Left lung (tissue), 10 donors: ENCODE results near the gene TSPAN11. TPM values are rescaled to one million over a fixed set of nuclear protein-coding genes. Genes with fewer than 3 reads are reported as not detected.

Source experiments
- ATAC-seq: fragments of 200-7000 bp; cut with Tn5 transposase; one replicate; pipeline ENCODE4 v1.9.1; 2020; ENCODE audit warnings: moderate library complexity
- DNase-seq, 4 donors: peaks; one replicate each; pipeline ENCODE4 v3.0.0-alpha.2; 2013 to 2020
- H3K27ac ChIP-seq, 2 donors: fragments of 200-600 bp; sonication (generic) in 1 of 2; one replicate each; pipeline versions ENCODE4 v1.5.0 to v1.8.0; 2020 to 2021
- H3K27me3 ChIP-seq, 2 donors: fragments of 200-600 bp; sonication (generic) in 1 of 2; one replicate each; pipeline versions ENCODE4 v1.5.0 to v1.8.0; 2020 to 2021
- H3K36me3 ChIP-seq, 2 donors: fragments of 200-600 bp; sonication (generic) in 1 of 2; one replicate each; pipeline versions ENCODE4 v1.5.0 to v1.8.0; 2020 to 2021
- H3K4me1 ChIP-seq, 2 donors: fragments of 200-600 bp; one replicate each; pipeline ENCODE4 v1.8.0; 2021
- H3K4me3 ChIP-seq, 2 donors: fragments of 200-600 bp; sonication (generic) in 1 of 2; one replicate each; pipeline versions ENCODE4 v1.5.0 to v1.8.0; 2020 to 2021; ENCODE audit warnings: mild to moderate bottlenecking in 1 of 2
- H3K9me3 ChIP-seq, 2 donors: fragments of 200-600 bp; sonication (generic) in 1 of 2; one replicate each; pipeline versions ENCODE4 v1.5.0 to v1.8.0; 2020 to 2021
- intact Hi-C, 2 donors: fragments of 100-400 bp; cut with DNase I; formaldehyde crosslinking; loops; one replicate each; pipeline versions ENCODE4 v1.11.2 to v1.14.2; 2022
- polyA plus RNA-seq, 6 donors: library from polyadenylated mRNA; unstranded; fragments of 120-200 nt; gene quantifications; one replicate each; pipeline ENCODE4 v1.2.1, GENCODE V29; 2013; ENCODE audit not compliant: insufficient read length in 6 of 6
- total RNA-seq, 2 donors: library from RNA; stranded (reverse); fragmentation: NEBNext Ultra II Directional; extraction: Animal tissue kit (Norgen Biotek cat#: 25700); gene quantifications; one replicate each; pipeline ENCODE4 v1.2.1, GENCODE V29; 2021
- TF ChIP-seq, protein P1 (sequence below), 2 donors: fragments of 200-600 bp; sonication (generic) in 1 of 2; IDR thresholded peaks; one replicate each; pipeline versions ENCODE4 v1.5.0 to v1.8.0; 2021; ENCODE audit warnings: antibody characterized with exemption in 2 of 2
- donor health status: DM: no; HTN: yes; CAD: no.
- donor health status: DM: no; HTN: no; CAD: no.

TSPAN11 gene
- total and polyA plus RNA-seq, 8 donors = 4.1 to 18.2 (median 14.7) TPM

DNA sequence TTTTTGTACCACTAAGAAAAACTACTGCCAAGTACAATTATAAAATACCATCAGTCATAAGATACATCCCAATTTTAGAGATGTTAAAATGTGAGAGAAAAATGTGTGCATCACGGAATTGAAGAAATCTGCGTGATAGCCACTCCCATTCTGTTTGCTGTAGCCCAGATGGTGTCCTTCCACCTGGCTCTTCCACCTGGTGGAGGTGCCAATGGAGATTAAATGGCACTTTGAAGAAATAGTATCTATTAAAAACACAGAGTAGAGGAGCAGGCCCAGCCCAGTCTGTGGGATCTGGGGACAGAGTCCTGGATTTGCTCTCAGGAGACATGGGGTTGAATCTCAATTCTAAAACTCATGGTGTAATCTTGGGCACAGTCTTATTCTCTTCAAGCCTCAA is 35.5 kb downstream of the TSPAN11 start:
- ATAC-seq = no peak
- no peaks in the 10 kb centered on the region for H3K36me3 ChIP-seq
- no peak overlapping the region for H3K4me3 ChIP-seq
- H3K27ac ChIP-seq = no peak overlapping the region
- no peaks in the 10 kb centered on the region for H3K27me3 ChIP-seq
- intact Hi-C loops = no loop called here
- no peaks in the 10 kb centered on the region for H3K4me1 ChIP-seq
- no peak for DNase-seq
- TF ChIP-seq, protein P1, sequence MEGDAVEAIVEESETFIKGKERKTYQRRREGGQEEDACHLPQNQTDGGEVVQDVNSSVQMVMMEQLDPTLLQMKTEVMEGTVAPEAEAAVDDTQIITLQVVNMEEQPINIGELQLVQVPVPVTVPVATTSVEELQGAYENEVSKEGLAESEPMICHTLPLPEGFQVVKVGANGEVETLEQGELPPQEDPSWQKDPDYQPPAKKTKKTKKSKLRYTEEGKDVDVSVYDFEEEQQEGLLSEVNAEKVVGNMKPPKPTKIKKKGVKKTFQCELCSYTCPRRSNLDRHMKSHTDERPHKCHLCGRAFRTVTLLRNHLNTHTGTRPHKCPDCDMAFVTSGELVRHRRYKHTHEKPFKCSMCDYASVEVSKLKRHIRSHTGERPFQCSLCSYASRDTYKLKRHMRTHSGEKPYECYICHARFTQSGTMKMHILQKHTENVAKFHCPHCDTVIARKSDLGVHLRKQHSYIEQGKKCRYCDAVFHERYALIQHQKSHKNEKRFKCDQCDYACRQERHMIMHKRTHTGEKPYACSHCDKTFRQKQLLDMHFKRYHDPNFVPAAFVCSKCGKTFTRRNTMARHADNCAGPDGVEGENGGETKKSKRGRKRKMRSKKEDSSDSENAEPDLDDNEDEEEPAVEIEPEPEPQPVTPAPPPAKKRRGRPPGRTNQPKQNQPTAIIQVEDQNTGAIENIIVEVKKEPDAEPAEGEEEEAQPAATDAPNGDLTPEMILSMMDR (IDR thresholded peaks at IDR 0.05) = no peak
- no peaks in the 10 kb centered on the region for H3K9me3 ChIP-seq

- no peaks in the 10 kb centered on the region for H3K9me3 ChIP-seq
- H3K4me1 ChIP-seq = no peaks in the 10 kb centered on the region
- DNase-seq (no peak), ATAC-seq (no peak)
- H3K27me3 ChIP-seq = no peaks in the 10 kb centered on the region
- TF ChIP-seq, protein P1 (IDR thresholded peaks at IDR 0.05) = no peak
- intact Hi-C loops = no loop called here
- H3K27ac ChIP-seq = no peak overlapping the region
- no peak overlapping the region for H3K4me3 ChIP-seq
- no peaks in the 10 kb centered on the region for H3K36me3 ChIP-seq
Measured at GRCh38 chr12:30963709-30964564, 37.4 kb downstream of the TSPAN11 start.

- no peak for ATAC-seq
- TF ChIP-seq, protein P1 (IDR thresholded peaks at IDR 0.05) = no peak
Measured at GRCh38 chr12:30964896-30965612, 38.5 kb downstream of the TSPAN11 start.

DNA sequence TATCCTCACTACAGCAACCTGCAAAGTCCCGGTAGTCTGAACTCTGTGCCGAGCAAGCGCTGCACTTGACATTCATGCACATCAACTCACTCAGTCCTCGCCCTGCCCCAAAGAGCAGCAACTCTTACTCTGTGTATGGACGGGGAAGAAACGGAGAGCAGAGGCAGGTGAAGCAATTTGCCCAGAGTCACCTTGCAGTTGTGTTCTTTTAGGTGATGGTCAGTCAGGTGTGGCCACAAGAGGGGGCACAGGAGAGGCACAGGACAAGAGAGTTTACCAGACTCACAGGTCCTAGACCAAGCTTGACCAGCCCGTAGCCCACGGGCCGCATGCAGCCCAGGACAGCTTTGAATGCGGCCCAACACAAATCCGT is 39.1 kb downstream of the TSPAN11 start:
- DNase-seq (no peak), ATAC-seq (peak; percentile 34)
- H3K9me3 ChIP-seq = no peaks in the 10 kb centered on the region
- H3K4me3 ChIP-seq = no peak overlapping the region
- intact Hi-C loops = no loop called here
- H3K4me1 ChIP-seq = no peaks in the 10 kb centered on the region
- TF ChIP-seq, protein P1 (IDR thresholded peaks at IDR 0.05) = no peak
- H3K36me3 ChIP-seq = no peaks in the 10 kb centered on the region
- no peak overlapping the region for H3K27ac ChIP-seq
- no peaks in the 10 kb centered on the region for H3K27me3 ChIP-seq

More at GRCh38 chr12:30964896-30965612, 38.5 kb downstream of the TSPAN11 start:
- no peak for DNase-seq
- Histone ChIP-seq H3K9me3 (no peaks in the 10 kb centered on the region), H3K27ac (no peak overlapping the region), H3K27me3 (no peaks in the 10 kb centered on the region), H3K36me3 (no peaks in the 10 kb centered on the region), H3K4me1 (no peaks in the 10 kb centered on the region), H3K4me3 (no peak overlapping the region)
- intact Hi-C loops = no loop called here

- no peaks in the 10 kb centered on the region for H3K4me1 ChIP-seq
- H3K27ac ChIP-seq = no peak overlapping the region
- no peaks in the 10 kb centered on the region for H3K27me3 ChIP-seq
- DNase-seq = no peak
- TF ChIP-seq, protein P1 (IDR thresholded peaks at IDR 0.05) = no peak
- no peaks in the 10 kb centered on the region for H3K36me3 ChIP-seq
- intact Hi-C loops = no loop called here
- H3K9me3 ChIP-seq = no peaks in the 10 kb centered on the region
- H3K4me3 ChIP-seq = no peak overlapping the region
- no peak for ATAC-seq
Measured at GRCh38 chr12:30967026-30967425, 40.5 kb downstream of the TSPAN11 start.
